C1 segment of cervical spinal cord (tissue), 14 donors: ENCODE data around the gene ESYT2.
A peak's percentile ranks its signal among the peaks of the same experiment; 100 is the strongest.
"Not testable (repeated sequence)": the region's sequence is repeated elsewhere in the genome, so short reads cannot be mapped to it uniquely, and the experiment has no call there.

ENCODE experiments used
- DNase-seq, 14 donors: peaks; one replicate each; lab custom pipeline; 2025; lab: John Stamatoyannopoulos, UW

ESYT2 gene

DNA sequence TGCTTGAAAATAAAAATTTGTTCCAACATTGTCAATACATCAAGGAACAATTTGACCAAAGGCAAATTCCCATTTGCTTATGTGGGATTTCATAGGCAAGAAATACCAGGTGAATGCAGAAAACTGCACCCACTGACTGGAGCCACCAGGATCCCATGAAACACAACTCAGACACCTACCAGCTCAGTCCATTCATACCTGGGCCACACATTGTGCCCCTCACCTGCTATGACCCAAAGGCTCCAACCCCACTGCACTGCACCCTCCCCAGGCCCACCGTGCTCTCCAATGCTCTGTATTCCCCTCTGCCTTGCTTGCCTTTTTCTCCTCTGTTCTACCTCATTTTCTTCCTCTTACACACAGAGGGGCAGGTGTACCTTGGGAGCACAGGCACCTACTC is 130.0 kb downstream of the ESYT2 start:
- DNase-seq: no peak

DNA sequence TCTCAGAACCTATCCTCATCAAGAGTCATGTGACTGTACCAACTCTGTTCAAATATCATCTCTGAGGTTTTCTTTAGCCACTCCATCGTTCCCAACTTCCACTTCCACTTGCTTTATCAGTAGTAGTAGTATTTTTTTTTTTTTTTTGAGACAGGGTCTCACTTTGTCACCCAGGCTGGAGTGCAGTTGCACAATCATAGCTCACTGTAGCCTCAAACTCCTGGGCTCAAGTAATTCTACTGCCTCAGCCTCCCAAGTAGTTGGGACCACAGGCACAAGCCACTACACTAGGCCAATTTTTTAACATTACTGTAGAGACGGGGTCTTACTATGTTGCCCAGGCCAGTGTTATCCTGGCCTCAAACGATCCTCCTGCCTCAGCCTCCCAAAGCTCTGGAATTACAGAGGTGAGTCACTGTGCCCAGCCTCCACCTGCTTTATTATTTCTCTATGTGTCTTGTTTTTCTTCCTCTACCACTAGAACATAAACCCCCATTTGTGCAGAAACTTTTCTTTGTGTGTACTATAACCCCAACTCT is 130.6 kb downstream of the ESYT2 start:
- no peak for DNase-seq

DNA sequence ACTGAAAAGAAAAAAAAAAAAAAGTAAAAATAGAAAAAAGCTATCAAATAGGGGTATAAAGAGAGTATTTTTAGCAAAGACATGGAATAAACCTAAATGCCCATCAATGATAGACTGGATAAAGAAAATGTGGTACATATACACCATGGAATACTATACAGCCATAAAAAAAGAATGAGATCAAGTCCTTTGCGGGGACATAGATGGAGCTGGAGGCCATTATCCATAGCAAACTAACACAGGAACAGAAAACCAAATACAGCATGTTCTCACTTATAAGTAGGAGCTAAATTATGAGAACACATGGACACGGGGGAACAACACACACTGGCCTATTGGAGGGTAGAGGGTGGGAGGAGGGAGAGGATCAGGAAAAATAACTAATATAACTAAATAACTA is 131.7 kb downstream of the ESYT2 start:
- DNase-seq: not testable (repeated sequence)

DNA sequence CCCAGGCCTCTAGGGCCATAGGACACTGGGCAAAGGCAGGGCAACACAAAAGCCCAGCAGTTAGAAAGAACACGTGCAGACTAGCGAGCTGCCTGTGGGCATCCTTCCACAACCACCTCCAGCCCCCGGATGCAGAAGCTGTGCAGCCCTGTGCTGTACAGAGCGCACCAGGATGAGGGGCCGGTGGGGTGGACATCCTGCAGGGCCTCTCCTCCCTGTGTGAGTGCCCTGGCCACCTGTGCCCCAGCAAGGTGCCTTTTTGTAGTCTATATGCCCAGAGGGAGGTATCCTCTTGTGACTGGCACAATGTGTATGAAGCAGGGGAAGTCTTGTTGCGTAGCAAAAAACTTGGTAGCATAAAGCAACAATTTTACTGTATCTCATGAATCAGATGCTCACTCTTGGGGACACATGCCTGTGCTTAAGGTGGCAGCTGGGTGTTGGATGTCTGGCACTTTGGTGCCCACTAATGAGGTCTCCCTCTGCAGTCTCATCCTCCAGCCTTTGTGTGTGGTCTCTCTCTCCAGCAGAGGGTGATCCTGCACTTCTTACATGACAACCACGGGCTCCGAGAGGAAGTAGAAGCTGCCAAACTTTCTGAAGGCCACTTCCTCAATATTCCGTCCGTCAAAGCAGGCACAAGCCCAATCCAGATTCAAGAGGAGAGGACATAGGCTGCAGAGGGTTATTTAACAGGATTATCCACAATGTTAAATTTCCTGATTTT is 133.4 kb downstream of the ESYT2 start:
- peak in 10 of 14 donors; percentile 7 to 51 (median 18) for DNase-seq

DNA sequence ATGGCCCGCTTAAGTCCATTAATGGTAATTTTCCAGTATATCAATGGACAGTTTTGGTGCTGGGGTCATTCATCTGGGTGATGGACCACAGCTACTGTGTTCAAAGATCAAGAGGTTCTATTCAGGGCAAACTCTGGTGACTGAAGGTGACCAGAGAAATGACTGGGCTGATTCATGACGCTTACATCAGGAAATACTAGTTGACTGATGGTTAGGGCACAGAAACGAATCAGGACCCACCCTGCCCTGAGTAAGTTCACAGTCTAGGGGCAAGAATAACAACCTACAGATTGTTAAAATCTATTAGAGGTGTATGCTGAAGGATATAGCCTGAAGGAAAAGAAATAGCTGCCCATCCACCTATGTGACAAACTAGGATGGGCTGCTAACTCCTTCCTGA is 134.3 kb downstream of the ESYT2 start:
- DNase-seq: no peak

DNA sequence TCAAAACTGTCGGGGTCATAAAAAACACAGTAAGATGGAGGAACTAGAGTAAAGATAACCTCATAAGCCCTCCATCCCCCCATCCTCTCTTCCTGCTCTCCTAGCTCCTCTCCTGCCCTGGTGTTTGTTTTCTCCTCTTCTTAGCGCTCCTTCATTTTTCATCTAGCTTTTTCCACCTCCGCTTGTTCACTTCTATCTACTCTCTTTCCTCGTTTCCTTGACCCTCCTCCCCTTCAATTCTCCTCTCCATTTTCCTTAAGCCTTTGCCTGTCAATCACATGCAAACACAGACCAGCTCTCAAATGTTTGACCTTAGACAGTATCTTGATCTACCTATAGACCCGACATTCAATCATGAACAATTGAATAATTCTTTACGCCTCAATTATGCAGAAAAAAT is 134.7 kb downstream of the ESYT2 start:
- DNase-seq: no peak

DNA sequence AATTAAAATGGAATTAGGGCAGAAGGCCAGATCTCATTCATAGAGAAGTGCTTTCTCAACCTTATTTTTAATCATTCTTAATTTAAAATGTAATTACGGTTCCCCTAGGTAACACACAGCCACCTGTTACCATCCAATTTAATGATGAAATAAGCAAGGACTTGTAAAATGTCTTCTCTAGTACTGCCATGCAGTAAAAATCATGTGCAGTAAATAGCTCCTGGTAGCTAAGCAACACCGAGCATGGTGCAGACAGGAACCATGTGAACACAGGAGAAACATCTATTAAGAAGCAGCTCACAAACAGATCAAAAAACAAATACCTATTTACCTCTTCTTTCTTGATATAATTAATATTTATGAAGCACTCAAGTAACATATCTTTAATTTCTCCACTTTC is 139.8 kb downstream of the ESYT2 start:
- no peak for DNase-seq

DNA sequence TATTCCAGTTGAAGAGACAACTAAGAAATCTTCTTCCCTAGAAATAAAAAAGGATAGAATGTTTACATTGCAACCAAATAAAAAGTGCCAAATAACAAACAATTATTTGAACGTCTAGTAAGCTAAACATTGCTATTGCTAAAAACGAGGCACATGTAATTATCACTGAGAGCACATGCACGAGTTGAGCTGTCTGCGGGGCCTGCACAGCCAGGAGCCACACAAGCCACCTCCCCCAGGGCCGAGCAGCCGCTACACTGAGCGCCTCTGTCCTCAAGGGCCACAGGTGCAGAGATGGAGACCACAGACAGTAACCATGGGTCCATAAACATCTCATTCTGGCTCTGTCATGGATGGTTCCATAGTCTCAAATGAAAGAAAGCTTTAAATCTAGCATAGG is 141.9 kb downstream of the ESYT2 start:
- DNase-seq: no peak

DNA sequence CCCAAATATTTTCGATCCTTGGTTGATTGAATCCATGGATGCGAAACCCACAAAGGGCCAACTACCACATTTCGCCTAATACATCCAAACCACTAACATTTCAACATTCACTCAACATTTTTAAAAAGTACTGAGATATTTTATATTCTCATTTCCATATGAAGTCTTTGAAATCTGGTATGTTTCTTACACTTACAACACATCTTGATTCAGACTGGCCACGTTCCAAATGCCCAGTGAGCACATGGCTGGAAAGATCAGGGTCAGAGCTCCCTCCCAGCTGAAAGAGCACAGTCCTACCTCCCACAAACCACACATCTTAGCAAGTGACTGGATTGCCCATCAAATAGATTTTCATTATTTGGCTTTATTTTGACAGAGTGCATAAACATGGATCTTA is 143.6 kb downstream of the ESYT2 start:
- no peak for DNase-seq

DNA sequence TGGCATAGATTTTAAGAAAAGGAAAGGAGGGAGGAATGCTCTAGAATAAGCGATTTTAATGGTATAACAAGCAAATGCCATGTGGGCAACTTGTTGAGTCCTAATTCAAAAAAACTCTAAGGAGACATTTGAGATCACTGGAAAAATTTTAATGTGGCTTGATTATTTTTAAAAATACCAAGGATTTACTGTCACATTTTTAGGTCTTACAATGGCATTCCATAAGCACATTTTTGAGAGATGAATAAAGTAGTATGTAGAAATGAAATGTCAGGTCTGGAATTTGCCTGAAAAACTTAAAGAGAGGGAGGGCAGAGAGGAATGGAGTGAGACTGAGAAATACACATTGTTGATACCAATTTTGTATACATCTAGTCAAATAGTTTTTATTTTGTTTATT is 145.0 kb downstream of the ESYT2 start:
- DNase-seq: no peak

DNA sequence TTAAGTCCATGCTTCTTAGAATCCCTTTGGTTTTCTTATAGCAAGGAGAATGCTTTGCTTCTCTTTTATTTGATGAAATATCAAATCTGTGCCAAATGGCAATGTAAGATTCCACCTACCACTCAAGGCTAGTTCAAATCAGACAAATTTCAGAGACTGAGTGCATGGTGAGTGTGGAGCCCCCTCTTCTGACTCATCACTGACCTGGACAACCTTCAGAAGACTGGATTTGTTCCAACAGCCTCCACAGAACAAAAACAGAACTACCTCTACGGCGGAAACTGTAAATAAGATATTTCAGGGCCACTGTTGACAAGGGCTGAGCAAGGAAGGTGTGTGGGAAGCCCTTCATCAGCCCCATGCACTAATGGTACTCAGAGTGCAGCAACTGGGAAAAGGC is 145.8 kb downstream of the ESYT2 start:
- DNase-seq: no peak

DNA sequence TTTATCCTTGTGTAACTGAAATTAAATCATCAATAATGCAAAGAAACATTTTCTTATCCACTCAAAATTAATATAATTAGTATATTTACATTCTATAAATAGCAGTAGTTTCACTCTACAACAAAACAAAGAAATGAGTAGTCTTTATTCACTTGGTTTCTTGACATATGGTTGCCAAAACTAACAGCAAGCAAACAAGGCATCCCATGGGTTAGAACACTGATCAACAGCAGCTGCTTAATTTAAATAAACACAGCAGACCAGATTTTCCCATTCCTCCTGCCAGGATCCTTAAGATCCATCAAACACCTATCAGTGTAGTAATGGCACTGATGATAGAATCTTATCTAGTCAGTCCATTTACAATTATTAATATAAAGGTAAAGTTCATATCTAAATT is 146.9 kb downstream of the ESYT2 start:
- DNase-seq: no peak
